ENCODE measurements around the gene TMTC3.

DNA sequence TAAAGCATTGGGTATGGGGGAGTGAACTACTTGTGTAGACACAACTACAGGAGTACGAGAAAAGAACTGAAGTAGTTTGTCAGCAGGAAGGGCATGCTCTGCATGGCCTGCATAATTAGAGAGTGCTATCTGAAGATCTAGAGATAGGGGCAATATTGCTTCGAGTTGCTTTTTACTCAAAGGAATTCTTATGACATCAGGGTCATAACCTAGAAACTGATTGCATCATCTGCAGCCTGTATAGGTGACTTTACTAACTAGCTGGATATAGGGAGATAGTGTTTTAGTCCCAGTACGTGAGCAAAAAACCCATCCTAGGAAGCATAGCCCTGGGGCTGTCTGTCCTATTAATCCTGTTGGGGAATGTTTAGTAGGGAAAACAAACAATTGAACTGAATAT, 39.8 kb downstream of the TMTC3 start:
- TF ChIP-seq, protein P1, sequence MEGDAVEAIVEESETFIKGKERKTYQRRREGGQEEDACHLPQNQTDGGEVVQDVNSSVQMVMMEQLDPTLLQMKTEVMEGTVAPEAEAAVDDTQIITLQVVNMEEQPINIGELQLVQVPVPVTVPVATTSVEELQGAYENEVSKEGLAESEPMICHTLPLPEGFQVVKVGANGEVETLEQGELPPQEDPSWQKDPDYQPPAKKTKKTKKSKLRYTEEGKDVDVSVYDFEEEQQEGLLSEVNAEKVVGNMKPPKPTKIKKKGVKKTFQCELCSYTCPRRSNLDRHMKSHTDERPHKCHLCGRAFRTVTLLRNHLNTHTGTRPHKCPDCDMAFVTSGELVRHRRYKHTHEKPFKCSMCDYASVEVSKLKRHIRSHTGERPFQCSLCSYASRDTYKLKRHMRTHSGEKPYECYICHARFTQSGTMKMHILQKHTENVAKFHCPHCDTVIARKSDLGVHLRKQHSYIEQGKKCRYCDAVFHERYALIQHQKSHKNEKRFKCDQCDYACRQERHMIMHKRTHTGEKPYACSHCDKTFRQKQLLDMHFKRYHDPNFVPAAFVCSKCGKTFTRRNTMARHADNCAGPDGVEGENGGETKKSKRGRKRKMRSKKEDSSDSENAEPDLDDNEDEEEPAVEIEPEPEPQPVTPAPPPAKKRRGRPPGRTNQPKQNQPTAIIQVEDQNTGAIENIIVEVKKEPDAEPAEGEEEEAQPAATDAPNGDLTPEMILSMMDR (IDR thresholded peaks at IDR 0.05): no peak
- TF ChIP-seq POLR2A (IDR thresholded peaks at IDR 0.05): no peak
